HEK293T (cell line): ENCODE measurements around the gene GPALPP1.

Experiments
- ARNT ChIP-seq: fragments of 450-650 bp; IDR thresholded peaks from 2 replicates; pipeline ENCODE4 v1.6.1; 2017; ENCODE audit warnings: mild to moderate bottlenecking
- BHLHE40 ChIP-seq: fragments of 450-650 bp; IDR thresholded peaks from 2 replicates; pipeline ENCODE4 v1.6.1; 2016; ENCODE audit warnings: mild to moderate bottlenecking, moderate library complexity, borderline replicate concordance
- CTBP1 ChIP-seq: fragments of 450-650 bp; IDR thresholded peaks from 2 replicates; pipeline ENCODE4 v1.6.1; 2016; ENCODE audit warnings: borderline replicate concordance
- ELF4 ChIP-seq: fragments of 450-650 bp; IDR thresholded peaks from 2 replicates; pipeline ENCODE4 v1.6.1; 2017; ENCODE audit warnings: antibody characterized with exemption
- FOXA1 ChIP-seq: fragments of 450-650 bp; IDR thresholded peaks from 2 replicates; pipeline ENCODE4 v1.6.1; 2016; ENCODE audit warnings: mild to moderate bottlenecking
- FOXM1 ChIP-seq: fragments of 450-650 bp; IDR thresholded peaks from 2 replicates; pipeline ENCODE4 v1.6.1; 2017; ENCODE audit warnings: mild to moderate bottlenecking, borderline replicate concordance
- HDGF ChIP-seq: fragments of 450-650 bp; IDR thresholded peaks from 2 replicates; pipeline ENCODE4 v1.6.1; 2017; ENCODE audit warnings: antibody characterized with exemption, borderline replicate concordance
- L3MBTL2 ChIP-seq: fragments of 450-650 bp; conservative IDR thresholded peaks from 2 replicates; pipeline ENCODE4 v1.6.1; 2016; ENCODE audit warnings: mild to moderate bottlenecking
- NFRKB ChIP-seq: fragments of 450-650 bp; IDR thresholded peaks from 2 replicates; pipeline ENCODE4 v1.6.1; 2016; ENCODE audit warnings: mild to moderate bottlenecking, moderate library complexity
- PKNOX1 ChIP-seq: fragments of 450-650 bp; IDR thresholded peaks from 2 replicates; pipeline ENCODE4 v1.6.1; 2016
- SP1 ChIP-seq: fragments of 450-650 bp; IDR thresholded peaks from 2 replicates; pipeline ENCODE4 v1.6.1; 2017
- SUZ12 ChIP-seq: fragments of 450-650 bp; IDR thresholded peaks from 2 replicates; pipeline ENCODE4 v1.6.1; 2016; ENCODE audit warnings: mild to moderate bottlenecking
- TARDBP ChIP-seq: fragments of 450-650 bp; IDR thresholded peaks from 2 replicates; pipeline ENCODE4 v1.6.1; 2016

- no peak for TF ChIP-seq FOXA1
- TF ChIP-seq L3MBTL2: no peak
- no peak for TF ChIP-seq SUZ12
- TF ChIP-seq SP1: no peak
- no peak for TF ChIP-seq NFRKB
- TF ChIP-seq ELF4: no peak
- TF ChIP-seq FOXM1: no peak
- no peak for TF ChIP-seq ARNT
- no peak for TF ChIP-seq PKNOX1
- no peak for TF ChIP-seq TARDBP
- TF ChIP-seq HDGF: no peak
- no peak for TF ChIP-seq BHLHE40
- TF ChIP-seq CTBP1: no peak
Observed at GRCh38 chr13:45040622-45041021, 51.3 kb downstream of the GPALPP1 start.
